Left renal cortex interstitium (tissue), 4 donors: ENCODE measurements around the gene C1orf167. TPM values are rescaled to one million over a fixed set of nuclear protein-coding genes. Genes with fewer than 3 reads are reported as not detected.

ENCODE experiments used
- DNase-seq, 4 donors: peaks; one replicate each; pipeline ENCODE4 v3.0.0-alpha.2; 2013; ENCODE audit warnings: low read depth in 4 of 4, low spot score in 2 of 4, missing footprints in 1 of 4
- polyA plus RNA-seq, 4 donors: library from polyadenylated mRNA; unstranded; fragments of 120-200 nt; gene quantifications; one replicate each; pipeline ENCODE4 v1.2.1, GENCODE V29; 2013; ENCODE audit not compliant: insufficient read length in 4 of 4

The C1orf167 gene
- polyA plus RNA-seq, 4 donors: 0.06 to 0.86 (median 0.52) TPM

DNA sequence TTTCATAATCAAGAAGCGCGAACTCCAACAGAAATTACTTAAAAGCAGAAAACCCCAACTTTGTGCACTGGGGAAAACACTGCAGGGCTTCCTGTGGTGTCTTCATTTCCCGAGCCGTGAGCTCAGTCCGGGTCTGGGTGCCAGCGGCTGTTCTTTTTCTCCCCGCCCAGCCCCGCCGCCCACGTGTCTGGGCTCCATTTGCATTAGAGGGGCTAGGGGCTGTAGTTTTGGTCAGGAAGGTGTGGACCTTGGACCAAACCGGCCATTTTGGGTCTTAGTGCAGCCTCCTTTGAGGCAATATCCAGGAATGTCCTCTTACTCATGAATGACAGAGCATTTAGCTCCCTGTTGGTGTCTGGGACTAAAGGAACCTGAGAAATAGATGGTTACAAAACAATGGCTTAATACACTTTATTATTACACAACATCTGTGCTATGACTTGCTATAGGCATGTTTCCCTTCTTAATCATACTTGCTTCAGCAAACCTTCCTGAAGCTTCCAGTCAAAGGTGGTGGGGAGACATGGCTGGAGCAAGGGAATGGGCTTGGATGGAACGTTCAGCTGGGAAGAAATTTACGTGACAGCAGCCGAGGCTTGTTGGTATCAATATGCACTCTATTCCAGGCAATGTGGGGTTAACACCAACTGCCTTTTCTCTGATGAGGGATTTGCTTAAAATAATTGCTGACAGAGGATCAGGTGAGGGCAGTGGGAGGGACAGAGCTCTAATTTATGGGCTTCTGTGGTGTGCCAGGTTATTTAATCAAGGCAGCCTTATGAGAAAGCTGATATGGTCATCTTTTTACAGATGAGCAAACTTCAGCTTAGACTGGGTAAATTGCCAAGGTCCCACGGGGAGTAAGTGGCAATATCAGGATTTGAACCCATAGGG, 25.0 kb upstream of the C1orf167 start:
- DNase-seq: no peak

DNA sequence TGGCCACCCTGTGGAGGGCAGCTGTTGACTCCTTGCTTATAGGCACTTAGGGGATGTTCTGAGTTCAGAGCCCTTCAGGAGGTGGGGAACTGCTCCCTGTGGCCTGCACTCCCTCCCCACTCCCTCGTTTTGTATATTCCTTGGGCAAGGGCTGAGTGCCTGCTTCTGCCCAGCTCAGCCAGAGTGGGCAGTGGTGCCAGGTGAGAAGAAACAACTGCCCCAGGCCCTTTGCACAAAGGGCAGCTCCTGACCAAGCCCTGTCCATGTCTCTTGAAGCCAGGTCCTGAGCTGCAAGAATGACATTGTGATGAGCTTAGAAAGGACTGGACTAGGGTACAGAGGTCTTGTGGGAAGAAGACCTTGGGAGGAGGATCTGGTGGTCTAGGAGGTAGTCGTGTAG, 23.9 kb upstream of the C1orf167 start:
- no peak for DNase-seq

DNA sequence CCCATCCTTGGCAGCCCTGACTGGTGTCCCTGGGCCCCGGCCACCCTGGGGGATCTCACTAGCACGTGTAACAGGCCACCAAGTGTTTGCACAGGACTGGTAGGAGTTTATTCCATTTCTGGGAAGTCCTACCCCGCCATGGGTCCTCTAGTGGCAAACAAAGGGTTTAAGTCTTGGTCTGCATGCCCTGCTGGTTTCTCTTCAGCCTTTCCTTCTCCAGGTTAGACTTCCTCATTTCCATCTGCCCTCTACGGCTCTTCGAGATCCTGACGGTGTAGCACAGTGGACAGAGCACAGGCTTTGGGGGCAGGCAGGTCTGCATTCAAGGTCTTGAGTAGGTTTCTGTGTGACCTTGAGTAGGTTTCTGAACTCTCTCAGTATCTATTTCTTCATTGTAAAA, 23.2 kb upstream of the C1orf167 start:
- DNase-seq: no peak

DNA sequence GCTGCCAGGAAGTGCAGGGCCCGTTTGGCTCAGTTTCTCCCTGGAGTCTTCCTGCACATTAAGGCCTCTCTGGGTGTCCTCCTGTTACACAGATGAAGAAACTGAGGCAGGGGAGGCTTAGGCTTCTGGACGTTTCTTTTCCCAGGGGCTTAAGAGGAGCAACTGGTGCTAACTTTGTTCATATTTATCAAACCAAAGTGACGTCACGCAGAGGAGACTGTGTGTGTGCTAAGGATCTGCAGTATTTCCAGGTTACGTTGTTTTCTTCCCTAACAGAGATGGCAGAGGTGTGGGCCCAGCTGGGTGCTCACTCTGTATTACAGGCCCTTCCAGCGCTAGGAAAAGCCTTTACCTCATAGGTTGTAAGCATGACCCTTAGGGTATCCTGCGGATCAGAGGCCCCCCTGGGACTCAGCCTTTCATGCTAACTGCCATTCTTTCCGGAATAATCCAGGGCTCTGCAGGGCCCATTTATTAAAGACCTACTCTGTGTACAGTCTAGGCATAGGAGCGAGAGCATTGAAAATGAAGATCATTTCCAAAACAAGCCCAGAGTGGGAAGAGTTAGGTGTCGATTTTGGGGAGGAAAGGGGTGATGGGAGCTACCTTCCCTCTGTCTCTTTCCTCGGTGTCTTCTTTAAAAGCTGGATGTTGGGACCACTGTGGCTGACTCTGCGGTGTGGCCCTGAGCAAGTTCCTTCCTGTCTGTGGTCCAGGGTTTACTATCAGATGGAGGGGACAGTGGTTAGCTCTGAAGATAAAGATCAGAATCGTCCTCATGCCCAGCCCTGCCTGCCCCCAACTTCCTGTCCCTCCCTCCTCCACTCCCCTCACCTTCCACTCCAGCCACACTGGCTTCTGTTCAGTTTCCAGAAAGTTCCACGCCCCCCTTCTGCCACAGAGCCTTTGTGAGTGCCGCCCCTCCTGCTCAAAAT, 21.5 kb upstream of the C1orf167 start:
- no peak for DNase-seq

DNA sequence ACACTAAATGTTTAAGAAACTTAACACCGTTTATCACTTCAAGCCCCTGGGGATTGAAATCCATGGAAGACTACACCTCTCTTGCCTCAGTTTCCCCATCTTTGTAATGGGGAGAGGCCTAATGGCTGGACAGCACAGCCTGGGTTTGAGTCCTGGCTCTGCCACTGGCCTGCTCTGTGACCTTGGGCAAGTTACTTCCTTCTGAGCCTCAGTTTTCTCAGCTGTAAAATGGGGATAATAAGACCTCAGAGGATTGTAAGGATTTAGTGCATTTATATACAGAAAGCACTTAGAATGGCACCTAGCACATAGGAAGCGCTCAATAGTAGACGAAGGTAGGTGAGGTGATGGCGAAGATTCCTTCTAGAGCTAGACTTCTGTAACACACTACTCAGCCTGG, 20.5 kb upstream of the C1orf167 start:
- no peak for DNase-seq

DNA sequence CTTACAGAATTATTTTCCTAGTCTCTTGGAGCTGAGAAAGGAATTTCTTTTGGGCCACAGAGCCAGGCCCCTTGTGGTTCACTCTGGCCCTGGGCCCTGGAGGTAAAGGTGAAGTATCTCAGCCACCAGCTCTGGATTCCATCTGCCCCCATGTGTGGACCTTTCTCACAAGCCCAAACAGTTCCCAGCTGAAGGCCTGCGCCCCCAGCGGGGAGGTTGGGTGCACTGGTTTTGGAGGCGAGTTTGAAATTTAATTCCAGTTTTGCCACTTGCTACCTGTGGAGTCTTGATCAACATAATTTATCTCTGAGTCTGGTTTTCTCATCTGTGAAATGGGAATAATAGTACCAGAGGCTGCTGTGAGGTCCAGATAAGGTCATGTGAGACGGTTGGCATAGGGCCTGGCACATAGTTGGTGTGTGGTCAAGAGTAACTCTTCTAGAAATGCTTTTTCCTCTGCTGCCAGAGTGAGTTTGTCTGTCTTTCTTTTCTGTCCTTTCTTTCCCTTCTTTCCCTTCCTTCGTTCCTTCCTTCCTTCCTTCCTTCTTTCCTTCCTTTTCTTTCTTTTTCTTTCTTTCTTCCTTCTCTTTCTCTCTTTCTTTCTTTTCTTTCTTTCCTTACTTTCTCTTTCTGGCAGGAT, 20.0 kb upstream of the C1orf167 start:
- DNase-seq: no peak

DNA sequence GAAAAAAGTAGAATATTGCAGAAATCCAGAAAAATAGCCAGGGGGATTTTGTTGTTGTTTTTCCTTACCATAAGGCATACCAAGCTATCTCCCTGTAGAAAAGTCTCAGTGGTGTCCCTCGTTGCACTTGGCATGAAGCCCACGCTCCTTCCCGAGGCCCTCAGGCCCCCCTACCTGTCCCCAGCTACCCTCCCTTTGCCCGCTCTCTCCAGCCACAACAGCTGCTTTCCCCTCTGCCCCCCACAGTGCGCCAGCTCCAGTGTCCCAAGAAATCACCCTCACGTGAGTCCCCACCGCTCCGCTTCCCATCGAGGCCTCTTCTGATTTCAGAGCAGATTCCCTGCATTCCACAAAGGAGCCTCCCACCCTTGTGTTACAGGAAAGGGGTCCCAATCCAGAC, 17.7 kb upstream of the C1orf167 start:
- DNase-seq: no peak

DNA sequence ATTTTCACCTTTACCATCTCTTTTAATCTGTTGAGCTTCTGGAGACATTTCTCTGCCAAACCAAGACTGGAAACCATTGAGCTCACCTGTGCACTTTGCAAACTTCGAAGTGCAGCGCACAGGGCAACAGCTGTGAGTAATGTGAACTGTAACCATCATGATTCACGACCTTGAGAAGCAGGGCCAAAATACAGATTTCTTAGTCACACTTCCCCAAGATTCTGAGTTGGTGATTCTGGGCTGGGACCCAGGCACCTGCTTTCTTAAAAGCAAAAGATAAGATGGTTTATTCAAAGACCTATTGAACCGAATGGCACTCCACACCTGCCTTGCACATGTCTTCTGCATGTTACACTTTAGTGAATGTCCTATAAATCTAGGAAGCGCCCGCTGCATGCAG, 15.9 kb upstream of the C1orf167 start:
- DNase-seq: no peak

DNA sequence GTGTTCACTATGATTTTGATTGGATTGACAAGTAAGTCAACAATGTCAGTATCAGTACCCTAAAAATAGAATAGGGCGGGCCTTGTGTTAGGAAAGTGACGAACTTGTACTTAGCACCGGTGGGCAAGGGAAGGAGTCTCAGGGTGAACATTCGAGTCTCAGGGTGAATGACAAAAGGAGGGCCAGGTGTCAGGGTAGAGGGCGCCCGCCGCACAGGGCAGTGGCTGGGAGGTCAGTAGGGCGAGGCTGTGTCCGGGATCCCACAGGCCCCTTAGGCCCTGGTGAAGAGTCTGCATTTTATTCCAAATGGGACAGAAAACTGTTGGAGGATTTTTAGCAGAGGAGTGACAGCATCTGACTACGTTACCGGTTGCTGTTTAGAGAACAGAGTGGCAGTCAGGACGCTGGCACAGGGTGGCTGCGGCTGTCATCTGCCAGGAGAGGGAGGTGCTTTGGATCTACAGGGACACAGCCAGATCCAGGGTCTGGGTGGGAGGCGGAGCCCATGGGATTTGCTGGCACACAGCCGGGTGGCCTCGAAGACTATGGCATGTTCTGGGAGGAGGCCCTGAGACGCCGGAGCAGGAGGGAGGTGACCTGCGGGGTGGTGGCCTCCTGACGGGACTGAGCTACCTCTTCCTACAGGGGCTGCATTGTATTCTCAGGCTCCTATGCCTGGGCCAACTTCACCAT, 15.1 kb upstream of the C1orf167 start:
- no peak for DNase-seq

DNA sequence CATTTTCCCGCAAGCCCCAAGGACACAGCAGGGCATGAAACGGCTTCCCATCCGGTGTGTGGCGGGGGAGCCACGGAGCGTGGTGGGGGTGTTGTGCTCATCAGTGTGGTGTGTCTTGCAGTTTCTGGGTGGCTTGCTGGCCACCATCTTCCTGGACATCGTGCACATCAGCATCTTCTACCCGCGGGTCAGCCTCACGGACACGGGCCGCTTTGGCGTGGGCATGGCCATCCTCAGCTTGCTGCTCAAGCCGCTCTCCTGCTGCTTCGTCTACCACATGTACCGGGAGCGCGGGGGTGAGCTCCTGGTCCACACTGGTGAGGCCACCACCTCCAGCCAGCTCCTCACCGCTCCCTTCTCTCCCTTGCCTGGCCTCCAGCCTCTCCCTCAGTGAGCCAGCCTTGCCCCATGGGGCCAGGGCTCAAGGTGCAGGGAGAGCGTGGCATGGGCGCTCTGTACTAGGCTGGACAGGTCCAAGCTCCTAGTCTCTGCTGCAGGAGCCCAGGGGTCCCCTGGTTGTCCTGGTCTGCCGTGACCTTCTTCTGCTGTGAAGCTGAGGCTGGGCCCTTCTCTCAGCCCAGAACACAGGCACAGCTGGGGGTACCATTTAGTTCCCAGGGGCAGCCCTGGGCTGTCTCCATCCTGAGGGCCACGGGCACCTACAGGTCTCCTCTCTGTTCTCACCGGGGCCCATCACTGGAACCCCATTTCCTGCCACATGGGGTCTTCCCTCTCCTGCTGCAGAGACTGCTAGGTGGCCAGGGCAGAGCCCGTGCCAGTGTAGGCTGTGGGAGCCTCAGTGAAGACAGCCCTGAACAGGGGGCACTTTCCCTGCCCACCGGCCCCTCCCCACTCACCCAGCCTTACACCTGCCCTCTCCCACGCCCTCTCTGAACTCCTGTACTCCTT, 13.4 kb upstream of the C1orf167 start:
- DNase-seq: no peak

DNA sequence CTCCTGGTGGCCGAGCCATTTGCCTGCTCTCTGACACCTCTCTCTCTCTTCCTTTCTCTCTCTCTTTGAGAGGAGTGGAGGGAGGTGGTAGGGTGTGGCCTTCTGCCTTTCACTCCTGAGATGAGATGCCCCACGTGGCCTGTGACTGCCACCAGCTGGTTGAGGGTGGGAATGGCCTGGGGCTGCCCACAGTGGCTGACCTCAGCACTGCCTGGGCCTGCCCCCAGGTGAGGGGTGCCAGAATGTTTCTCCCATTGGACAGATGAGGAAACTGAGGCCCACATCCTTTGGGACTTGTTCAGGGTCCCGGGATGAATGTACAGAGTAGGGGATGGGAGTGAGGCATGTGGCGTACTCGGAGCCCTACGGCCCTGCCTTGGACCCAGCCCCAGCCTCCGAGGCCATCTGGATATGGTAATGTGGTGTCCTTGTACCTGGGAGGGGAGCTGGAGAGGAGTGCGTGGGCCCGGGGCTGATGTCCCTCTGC, 12.7 kb upstream of the C1orf167 start:
- no peak for DNase-seq

DNA sequence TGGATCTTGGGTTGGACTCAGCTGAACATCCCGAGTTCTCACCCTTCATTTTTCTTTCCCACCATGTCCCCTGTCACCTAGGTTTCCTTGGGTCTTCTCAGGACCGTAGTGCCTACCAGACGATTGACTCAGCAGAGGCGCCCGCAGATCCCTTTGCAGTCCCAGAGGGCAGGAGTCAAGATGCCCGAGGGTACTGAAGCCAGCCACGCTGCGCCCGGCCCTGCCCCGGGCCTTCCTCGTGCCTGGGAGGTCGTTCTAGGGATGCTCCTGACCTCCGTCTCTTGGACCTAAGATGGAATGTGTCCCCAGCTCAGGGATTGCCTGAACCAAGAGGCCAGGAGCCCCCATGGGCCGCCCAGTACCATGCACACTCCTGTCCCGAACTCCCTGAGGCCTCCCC, 12.0 kb upstream of the C1orf167 start:
- no peak for DNase-seq

DNA sequence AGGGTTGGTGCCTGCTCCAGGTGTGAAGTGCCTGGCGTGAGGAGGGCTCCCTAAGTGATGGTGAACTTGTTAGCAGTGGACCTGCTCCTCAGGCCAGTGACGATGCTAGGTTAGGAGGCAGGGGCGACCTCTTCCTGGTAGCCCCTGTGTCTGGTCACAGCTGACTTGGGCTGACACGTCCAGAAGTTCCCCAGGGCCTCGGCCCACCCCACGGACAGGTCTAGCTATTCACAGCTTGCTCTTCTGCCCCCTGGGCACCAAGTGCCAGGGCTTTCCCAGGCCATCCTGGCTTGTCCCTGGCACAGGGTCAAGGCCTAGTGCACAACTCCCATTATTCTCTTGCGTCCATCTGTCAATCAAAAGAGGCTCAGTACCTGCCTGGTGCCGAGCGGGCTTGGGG, 10.9 kb upstream of the C1orf167 start:
- no peak for DNase-seq

DNA sequence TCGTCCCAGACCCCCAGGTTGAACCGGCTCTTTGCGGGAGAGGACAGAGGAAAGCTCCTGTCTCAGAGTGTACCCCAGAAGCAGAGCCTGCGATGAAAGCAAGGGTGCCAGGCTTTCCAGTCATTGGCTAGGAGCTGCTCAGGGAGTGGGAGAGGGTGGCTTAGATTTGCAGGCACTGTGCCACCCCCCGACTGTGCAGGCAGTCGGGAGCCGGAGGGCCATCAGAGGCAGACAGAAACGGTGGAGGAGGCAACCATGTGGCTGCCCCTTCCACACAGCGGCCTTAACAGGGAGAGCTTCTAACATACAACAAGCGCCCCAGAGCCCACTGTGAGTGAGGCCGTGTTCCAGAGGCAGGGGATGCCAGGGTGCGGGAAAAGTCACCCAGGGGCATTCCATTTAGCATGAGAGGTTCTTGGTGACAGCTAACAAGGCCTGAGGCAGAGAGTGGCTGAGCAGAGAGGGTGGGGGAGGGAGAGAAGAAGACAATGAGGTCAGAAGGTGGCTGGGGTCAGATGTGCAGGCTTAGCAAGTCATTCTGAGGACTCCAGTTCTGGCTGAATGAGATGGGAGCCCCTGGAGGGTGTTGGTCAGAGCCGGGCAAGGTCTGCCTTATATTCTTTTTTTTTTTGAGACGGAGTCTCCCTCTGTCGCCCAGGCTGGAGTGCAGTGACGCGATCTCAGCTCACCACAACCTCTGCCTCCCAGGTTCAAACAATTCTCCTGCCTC, 9.5 kb upstream of the C1orf167 start:
- no peak for DNase-seq

DNA sequence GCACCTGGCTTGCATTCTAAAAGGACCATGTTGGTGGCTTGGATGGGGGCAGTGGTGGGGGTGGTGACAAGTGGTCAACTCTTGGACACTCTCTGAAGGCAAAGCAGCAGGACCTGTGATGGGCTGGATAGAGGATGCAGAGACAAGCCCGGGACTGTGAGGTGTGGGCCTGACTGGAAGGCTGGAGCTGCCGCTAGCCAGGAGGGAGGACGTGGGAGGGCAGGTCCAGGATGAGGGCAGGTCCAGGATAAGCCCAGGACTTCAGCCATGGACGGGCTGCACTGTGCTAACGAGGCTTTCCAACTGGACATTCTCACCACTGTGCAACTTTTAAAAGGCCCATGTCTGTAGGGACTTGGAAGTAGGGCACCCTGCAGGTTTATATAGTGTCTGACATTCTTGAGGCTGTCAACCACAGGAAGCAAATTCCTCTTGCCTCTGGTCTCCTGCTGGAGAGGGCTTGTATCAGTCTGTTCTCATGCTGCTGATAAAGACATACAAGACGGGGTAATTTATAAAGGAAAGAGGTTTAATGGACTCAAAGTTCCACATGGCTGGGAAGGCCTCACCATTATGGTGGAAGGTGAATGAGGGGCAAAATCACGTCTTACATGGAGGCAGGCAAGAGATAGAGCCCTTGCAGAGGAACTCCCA, 8.3 kb upstream of the C1orf167 start:
- no peak for DNase-seq

DNA sequence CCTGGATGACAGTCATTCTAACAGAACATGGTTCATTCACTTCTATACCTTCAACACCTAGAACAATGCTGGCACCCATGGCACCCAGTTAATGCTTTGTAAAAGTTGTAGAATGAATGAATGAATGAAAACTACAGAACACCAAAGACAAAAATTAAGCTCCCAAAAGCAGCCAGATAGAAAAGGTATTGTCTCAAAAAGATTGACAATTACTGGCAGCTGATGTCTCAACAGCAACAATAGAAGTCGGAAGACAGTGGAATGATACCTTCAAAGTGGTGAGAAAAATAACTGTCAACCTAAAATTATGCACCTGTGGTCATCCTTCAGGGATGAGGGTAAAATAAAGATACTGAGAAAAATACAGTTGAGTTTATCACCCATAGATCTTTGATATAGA, 4.9 kb upstream of the C1orf167 start:
- DNase-seq: no peak

DNA sequence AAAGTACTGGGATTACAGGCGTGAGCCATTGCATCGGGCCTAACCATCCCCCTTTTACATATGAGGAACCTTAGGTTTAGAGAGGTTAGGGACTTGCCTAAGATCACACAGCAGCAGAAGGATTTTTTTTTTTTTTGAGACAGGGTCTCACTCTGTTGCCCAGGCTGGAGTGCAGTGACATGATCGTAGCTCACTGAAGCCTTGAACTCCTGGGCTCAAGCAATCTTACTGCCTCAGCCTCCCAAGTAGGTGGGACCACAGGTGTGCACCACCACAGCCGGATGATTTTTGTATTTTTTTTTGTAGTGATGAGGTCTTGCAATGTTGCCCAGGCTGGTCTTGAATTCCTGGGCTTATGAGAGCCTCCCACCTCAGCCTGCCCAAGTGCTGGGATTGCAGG, 2.2 kb upstream of the C1orf167 start:
- DNase-seq: no peak

DNA sequence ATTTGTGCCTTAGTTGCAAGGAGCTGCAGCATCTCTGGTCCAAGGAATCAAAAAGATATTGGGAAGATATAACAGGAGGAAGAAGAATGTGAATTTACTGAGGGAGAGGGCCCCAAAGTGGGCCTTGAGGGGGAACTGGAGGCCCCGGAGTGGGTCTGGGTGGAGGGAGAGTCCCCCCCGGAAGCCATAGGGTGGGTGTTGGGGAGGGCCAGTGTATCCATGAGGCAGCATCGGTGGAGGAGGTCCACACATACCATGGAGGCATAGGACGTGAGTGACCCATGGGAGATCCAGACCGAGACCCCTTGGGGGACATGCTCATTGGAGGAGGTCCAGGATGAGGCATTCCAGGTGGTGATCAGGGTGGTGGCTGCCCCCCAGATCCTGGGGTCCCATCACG, 708 bp upstream of the C1orf167 start:
- DNase-seq: no peak
